ENCODE measurements around the gene SEMA4B. TPM values are rescaled to one million over a fixed set of nuclear protein-coding genes. Genes with fewer than 3 reads are reported as not detected.

Gene SEMA4B
- total RNA-seq, 1 donor from 2014 or later = 15.8 TPM

DNA sequence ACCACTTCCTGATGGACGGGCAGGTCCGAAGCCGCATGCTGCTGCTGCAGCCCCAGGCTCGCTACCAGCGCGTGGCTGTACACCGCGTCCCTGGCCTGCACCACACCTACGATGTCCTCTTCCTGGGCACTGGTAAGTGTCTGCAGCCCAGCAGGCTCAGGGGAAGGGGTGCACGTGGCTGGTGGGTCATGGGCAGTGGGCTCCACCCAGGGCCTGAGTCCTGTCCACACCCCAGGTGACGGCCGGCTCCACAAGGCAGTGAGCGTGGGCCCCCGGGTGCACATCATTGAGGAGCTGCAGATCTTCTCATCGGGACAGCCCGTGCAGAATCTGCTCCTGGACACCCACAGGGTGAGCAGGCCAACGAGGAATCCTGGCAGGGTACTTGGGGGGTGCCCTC lies 23.9 kb downstream of the SEMA4B start:
- DNase-seq (ENCODE audit: low spot score) = no peak

DNA sequence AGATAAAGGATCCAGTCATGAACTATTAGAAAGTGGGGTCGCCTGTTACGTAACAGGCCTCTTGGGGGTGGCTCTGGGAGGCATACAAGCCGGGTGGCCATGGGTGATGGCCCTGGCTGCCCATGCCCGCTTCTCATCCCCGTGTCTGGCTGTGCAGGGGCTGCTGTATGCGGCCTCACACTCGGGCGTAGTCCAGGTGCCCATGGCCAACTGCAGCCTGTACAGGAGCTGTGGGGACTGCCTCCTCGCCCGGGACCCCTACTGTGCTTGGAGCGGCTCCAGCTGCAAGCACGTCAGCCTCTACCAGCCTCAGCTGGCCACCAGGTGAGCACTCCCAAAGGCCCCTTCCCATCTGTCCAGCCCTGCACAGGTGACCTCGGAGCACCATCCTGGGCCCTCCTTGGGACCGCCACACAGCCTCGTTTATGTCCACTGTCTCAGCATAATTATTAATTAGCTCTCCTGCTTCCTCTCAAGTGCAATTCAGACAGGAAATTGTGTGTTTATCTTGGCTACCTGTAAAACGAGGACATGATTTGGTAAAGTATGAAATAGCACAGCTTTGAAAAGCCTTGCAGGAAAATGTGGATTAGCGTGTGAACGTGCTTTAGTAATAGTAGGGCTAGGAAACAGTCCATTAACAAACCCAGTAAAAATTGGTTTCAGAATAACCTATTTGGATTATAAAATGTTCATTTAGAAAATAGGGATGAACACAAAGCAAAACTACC lies 24.5 kb downstream of the SEMA4B start:
- no peak for DNase-seq (ENCODE audit: low spot score)

DNA sequence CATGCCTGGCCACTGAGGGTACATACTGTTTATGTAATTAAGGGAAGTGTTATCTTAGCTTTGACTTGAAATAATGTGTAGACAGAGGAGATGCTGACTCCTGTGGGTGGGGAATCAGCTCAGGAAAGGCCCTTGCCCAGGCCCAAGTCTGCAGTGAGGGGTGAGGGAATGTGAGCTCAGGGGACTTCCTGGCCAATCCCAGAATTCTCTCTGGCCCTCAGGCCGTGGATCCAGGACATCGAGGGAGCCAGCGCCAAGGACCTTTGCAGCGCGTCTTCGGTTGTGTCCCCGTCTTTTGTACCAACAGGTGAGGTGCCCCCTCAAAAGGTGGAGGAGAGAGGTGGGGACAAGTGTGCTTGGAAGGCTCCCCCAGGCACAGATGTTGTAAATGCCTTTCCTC lies 26.2 kb downstream of the SEMA4B start:
- no peak for DNase-seq (ENCODE audit: low spot score)

DNA sequence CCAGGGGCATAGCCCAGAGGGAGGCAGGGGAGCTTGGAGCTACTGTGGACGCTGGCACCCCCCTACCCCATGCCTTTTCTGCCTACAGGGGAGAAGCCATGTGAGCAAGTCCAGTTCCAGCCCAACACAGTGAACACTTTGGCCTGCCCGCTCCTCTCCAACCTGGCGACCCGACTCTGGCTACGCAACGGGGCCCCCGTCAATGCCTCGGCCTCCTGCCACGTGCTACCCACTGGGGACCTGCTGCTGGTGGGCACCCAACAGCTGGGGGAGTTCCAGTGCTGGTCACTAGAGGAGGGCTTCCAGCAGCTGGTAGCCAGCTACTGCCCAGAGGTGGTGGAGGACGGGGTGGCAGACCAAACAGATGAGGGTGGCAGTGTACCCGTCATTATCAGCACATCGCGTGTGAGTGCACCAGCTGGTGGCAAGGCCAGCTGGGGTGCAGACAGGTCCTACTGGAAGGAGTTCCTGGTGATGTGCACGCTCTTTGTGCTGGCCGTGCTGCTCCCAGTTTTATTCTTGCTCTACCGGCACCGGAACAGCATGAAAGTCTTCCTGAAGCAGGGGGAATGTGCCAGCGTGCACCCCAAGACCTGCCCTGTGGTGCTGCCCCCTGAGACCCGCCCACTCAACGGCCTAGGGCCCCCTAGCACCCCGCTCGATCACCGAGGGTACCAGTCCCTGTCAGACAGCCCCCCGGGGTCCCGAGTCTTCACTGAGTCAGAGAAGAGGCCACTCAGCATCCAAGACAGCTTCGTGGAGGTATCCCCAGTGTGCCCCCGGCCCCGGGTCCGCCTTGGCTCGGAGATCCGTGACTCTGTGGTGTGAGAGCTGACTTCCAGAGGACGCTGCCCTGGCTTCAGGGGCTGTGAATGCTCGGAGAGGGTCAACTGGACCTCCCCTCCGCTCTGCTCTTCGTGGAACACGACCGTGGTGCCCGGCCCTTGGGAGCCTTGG lies 27.0 kb downstream of the SEMA4B start:
- DNase-seq (ENCODE audit: low spot score) = no peak

DNA sequence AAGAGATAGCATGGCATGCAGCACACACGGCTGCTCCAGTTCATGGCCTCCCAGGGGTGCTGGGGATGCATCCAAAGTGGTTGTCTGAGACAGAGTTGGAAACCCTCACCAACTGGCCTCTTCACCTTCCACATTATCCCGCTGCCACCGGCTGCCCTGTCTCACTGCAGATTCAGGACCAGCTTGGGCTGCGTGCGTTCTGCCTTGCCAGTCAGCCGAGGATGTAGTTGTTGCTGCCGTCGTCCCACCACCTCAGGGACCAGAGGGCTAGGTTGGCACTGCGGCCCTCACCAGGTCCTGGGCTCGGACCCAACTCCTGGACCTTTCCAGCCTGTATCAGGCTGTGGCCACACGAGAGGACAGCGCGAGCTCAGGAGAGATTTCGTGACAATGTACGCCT lies 27.8 kb downstream of the SEMA4B start:
- DNase-seq (ENCODE audit: low spot score) = no peak

DNA sequence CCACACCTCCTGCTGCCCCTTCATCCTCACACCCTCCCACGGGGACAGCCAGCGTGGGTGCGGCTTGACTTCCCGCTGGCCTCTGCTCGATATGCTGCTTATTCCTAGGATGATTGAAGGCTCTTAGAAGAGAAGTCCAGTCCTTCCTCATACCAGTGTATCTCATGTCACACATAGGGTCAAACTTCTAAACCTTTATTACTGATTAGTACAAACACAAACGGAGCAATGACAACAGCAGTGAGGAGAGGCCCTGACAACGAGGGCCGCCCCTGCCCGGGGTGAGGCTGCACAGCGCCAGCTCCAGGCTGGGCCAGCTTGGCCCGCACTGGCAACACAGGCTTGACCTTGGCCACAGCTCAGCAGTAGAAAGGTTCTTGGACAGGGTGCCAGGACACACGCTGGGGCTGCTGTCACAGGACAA lies 29.0 kb downstream of the SEMA4B start:
- no peak for DNase-seq (ENCODE audit: low spot score)

DNA sequence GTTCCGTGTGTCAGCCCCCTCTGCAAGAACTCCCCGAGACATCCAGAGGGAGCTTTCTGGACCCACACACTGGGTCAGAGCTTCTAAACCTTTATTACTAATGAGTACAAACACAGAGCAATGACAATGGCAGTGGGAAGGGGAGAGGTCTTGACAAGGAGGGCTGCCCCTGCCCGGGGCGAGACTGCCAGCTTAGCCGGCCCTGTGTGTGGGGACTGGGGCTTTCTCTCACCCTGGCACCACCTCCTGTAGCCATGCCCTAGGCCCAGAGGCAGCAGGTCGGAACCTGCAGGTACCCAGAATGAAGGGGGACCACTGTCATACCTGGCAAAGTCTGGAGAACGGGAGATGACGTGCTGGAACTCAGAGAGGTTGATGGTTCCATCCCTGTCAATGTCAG lies 29.5 kb downstream of the SEMA4B start:
- no peak for DNase-seq (ENCODE audit: low spot score)

DNA sequence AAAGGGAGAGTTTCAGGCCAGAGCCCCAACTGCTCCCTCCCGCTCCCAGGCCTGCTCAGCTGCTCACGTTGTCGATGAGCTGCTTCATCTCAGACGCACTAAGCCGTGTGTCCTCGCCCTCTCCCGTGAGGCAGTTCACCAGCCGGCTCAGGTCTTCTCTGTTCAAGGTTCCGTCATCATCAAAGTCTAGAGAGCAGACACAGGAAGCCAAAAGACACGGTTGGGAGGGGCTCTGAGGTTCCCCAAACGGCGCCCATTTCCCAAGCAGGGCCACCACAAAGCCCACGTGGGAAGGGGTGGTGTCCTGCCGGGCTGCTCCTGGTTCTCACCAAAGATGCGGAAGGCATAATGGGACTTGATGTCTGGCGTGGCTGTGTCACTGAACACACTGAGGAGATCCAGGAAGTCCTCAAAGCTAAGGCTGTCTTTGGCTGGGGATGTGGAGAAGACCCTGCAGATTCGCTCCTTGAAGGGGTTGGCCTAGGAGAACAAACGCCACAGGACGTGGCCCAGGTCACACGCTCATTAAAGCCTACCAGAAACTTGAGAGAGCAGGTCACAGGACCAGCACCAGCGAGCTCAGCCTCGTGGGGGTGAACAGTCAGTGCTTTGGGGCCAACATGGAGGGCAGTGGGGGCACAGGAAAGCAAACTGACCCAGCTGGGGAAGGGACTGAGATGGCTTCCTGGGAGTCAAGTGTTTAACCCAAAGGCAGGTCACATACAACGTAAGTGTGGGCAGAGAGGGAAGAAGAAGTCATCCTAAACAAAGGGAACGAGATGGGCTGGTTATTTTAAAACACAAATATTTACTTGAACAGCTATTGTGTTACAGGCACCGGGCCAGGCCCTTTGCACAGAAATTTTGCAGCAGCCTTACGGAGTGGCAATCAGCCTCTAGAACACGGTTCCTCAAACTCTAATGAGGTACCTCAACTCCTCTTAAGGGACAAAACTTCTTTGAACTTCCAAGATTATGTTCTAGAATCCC lies 30.2 kb downstream of the SEMA4B start:
- no peak for DNase-seq (ENCODE audit: low spot score)

DNA sequence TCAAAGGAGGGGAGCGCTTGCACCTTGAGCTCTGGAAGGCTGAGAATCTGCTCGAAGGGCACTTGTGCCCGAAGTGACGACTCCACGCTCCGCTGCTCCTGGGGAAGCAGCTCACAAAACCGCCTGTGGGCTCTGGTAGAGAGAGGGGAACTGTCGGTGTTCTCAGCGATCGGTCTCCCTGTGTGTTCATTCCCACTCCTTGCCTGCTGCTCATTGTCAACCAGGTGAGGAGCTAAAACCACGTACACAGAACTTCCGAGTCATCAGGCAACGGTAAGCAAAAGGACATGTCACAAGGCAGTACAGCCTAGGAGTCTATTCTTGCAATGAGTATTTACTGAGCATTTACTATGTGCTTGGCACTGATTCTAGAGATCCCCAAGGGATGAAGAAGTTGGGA lies 31.1 kb downstream of the SEMA4B start:
- no peak for DNase-seq (ENCODE audit: low spot score)

DNA sequence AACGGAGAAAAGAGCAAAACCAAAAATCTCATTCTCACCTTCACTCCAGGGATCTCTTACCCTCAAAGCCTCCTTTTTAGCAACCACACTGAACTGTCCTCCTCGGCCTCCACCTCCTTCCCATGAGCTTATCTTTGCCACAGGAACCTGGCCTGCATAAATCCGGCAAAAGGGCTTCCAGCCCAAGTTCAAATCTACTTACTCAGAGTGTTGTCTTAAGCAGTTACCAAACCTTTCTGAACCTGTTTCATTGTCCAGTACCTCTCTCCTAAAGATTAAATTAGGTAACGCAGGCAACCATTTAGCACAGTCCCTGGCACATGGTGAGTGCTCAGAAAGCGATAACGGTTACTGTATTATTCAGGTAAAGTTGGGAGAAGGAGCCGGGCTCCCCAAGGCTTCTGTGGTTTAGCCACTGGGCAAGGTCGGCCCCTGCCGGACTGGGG lies 31.8 kb downstream of the SEMA4B start:
- DNase-seq (ENCODE audit: low spot score) = no peak

DNA sequence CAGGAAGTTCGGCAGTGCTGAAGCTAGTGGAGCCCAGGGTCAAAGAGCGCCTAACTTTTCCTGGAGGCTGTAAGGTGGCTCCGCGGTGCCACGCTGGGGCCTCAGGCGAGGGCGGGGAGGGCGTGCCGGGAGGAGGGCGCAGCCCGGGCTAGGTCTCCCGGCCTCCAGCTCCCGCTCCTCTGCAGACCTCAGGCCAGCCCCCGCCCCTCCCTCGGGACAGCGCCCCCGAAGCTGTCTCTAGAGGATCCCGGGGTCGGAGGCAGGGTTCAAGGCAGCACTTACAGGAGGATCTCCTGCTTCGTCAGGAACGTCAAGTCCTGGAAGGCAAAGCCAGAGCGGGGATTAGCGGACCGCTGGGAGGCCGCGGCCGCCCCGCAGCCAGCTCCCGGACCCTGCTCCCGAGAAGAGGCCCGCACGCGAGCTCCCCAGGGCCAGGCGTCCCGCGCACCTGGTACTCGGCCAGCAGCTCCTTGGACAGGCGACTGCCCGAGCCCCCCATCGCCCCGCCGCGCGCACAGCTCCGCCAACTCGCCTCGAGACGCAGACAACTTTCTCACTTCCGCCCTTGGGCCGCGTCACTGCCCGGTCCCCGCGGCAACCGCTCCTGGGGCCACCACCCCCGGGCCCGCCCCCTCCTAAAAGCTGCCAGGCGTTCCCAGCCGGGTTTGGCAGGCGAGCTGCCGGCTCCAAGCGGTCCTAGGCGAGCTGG lies 32.4 kb downstream of the SEMA4B start, which contains the start of gene CIB1:
CIB1 (minus strand) TSS at position 555 of the 709 bp plus-strand sequence; CDS start at position 499, 56 bp downstream.
- DNase-seq (ENCODE audit: low spot score) = peak; percentile 99

DNA sequence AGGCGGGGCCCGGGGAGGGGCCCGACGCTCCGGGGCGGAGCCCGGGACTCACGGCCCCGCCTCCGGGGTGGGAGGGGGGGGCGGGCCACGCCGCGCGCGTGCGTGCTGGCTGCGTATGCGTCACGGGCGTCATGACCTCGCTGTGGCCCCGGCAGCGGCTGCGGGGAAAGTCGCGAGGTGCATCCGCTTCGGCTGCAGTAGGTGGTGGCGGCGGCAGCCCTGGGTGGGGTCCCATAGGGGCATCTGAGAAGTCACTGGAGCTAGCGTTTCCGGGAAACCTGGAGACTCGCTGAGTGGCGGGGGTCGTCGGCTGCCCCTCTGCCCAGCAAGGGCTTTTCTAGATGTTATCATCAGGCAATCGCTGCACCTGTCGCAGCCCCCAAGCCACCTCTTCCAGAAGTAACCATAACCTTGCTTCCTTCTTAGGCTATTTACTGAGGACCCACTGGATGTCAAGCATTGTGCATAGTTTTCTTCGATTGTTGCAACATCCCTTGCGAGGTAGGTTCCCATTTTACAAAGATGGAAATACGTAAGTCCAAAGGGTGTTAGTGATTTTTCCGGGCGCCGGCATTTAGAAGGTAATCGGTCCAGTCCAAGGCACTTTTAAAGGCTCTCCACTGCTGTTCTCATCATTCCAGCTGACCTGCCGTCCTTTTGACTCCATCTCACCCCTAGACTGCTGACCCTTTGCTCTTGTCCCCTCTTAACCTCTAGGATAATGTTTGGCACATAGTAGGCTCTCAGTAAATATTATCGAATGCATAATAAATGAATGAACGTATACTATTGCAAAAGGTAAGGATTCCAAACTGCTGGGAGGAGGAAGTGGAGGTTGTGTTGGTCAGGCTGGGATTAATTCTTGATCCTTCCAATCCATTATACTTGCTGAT lies 33.2 kb downstream of the SEMA4B start, which contains the start of gene GDPGP1:
GDPGP1 (plus strand) TSS at position 114 of the 893 bp plus-strand sequence. CDS start 6,700 bp downstream, outside the sequence.
- DNase-seq (ENCODE audit: low spot score) = no peak

DNA sequence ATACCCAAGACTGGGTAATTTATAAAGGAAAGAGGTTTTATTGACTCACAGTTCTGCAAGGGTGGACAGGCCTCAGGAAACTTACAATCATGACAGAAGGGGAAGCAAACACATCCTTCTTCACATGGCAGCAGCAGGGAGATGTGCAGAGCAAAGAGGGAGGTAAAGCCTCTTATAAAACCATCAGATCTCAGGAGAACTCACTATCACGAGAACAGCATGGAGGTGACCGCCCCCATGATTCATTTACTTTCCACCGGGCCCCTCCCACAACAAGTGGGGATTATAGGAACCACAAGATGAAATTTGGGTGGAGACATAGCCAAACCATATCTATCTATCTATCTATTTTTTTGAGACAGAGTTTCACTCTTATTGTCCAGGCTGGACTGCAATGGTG lies 38.2 kb downstream of the SEMA4B start:
- no peak for DNase-seq (ENCODE audit: low spot score)

DNA sequence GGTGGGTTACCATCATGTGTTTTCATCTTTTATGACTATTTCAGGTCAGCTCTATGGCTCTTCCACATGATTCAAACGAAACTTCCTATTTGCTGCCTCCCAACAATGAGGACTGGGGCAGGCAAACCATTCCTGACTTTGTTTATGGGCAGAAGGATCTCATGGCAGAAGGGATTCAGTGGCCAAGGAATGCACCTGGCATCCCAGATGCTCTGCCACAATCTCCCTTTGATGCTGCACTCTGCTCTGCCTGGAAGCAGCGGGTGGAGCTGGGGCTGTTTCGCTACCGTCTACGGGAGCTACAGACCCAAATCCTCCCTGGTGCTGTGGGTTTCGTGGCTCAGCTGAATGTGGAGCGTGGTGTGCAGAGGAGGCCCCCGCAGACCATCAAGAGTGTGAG lies 39.7 kb downstream of the SEMA4B start:
- no peak for DNase-seq (ENCODE audit: low spot score)

DNA sequence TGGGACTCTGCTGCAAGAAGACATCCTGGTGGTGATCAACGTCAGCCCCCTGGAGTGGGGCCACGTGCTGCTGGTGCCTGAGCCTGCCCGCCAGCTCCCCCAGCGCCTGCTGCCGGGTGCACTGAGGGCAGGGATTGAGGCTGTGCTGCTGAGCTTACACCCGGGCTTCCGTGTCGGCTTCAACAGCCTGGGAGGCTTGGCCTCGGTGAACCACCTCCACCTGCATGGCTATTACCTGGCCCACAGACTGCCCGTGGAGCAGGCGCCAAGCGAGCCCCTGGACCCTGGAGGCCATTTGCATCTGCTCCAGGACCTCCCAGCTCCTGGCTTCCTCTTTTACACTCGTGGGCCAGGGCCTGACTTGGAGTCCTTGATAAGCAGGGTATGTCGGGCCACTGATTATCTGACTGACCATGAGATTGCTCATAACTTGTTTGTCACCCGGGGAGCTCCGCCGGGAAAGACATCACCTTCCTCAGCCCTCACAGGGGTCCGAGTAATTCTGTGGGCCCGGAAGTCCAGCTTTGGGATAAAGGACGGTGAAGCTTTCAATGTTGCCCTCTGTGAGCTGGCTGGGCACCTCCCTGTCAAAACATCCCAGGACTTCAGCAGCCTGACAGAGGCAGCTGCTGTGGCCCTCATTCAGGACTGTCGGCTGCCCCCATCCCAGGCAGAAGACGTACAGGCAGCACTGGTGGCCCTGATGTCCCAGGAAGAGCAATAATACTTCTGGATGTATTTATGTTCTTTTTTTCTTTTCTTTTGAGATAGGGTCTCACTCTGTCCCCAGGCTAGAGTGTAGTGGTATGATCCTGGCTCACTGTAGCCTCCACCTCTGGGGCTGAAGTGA lies 40.4 kb downstream of the SEMA4B start:
- DNase-seq (ENCODE audit: low spot score) = no peak

DNA sequence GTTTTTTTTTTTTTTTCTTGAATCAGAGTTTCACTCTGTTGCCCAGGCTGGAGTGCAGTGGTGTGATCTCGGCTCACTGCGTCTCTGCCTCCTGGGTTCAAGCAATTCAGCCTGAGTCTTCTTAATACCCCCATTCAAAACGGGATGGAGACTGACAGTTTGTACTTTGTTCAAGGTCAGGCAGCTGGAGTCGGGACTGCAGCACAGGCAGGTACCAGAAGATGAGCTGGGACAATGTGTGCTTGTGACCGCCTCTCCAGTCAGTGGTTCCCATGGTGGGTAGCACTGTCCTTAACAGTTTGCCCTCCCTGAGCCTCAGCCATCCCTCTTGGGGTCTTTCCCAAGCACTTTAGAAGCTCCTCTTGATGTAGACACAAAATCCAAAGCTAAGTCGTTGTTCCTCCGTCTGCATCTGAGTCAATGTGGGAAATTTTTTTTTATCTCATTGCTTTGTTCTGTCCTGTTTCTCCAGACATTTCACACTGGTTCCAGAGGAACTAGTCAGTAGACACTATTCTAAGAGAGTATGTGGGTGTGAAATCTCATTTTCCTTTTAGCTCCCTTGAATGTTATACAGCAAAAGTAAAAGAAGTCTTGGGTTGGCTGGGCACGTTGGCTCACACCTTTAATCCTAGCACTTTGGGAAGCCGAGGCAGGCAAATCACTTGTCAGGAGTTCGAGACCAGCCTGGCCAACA lies 43.0 kb downstream of the SEMA4B start:
- DNase-seq (ENCODE audit: low spot score) = no peak

DNA sequence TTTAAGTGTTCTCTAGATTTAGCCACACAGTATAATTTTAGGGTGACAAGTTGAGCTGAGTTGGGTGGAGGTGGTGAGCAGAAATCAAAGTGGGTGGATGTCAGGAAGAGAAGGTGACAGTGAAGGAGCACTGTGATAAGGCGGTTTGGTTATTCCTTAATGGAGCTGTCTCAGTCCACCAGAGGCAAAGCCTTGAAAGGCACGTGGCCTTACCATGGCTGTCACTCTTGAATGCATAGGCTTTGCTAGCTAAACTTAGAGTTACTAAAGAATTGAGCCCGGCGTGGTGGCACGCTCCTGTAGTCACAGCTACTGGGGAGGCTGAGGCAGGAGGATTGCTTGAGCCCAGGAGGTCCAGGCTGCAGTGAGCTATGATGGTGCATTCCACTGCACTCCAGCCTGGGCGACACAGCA lies 47.7 kb downstream of the SEMA4B start:
- no peak for DNase-seq (ENCODE audit: low spot score)
